Inferior parietal cortex (tissue), 1 donor: ENCODE results near the gene SMYD3.
"Not testable (repeated sequence)": the region's sequence is repeated elsewhere in the genome, so short reads cannot be mapped to it uniquely, and the experiment has no call there.

Experiments
- DNase-seq: peaks from one replicate; pipeline ENCODE4 v3.0.0-alpha.2; 2016; ENCODE audit errors: extremely low spot score

The SMYD3 gene

DNA sequence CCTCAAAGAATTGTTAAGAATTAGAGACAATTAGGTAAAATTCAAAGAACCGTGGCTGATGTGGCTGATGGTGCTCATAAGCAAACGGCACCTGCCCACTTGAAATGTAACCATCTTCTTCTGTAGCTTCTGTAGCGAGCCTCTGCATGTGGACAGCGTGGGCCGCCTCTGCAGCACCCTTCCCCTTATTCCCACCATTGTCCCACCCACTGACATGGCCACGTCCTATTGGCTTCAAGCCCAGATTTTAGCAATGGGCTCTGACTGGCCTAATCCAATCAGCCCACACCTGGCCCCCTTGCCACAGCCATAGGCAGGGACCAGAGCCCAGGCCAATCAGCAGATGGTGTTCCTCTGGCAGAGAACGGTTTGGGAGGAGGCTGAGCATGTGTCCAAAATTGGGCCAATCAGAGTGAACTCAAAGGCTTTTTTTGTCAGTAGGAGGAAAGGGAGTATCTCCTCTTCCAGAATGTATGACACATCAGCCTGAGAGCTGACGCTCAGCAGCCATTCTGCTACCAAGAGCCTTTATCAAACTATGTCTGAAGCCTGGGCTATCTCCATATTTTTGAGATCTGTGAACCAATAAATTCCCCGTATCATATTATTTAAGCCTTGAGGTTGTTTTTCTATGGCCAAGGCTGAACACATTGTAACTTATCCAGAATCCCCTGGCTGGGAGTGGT, 518.5 kb downstream of the SMYD3 start:
- DNase-seq = peak; percentile 56

DNA sequence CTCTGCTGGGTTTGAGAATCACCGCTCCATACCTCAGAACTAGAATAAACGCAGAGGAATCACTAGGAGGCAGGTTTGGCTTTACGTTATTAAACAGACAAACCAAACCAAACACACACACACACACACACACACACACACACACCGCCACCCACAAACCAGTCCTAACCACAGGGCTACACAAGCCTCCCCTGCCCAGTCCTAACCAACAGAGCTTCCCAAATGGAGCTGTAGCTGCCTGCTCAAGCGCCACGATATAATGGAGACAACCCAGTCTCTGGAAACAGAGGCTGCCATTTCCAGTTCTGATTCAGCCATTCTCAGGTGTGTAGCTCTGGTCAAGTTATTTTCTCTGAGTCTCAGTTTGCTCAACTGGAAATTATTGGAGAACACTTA, 519.1 kb downstream of the SMYD3 start:
- no peak for DNase-seq

DNA sequence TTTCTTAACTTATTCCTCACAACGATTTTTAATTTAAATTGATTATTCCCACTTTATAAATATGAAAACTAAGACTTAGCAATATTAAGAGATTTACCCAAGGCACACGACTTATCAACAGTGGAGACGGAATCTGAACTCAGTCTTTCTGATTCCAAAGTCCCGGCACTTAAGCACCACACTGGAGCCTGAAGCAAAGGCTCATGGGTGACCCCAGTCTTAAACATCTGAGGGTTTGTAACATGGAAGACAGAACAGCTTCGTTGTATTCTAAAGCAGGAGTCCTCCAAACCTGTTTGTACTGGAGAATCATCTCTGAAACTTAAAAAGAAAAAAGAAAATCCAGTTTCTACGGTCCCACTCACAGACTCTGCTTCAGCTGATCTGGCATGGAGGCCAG, 519.5 kb downstream of the SMYD3 start:
- DNase-seq = no peak

DNA sequence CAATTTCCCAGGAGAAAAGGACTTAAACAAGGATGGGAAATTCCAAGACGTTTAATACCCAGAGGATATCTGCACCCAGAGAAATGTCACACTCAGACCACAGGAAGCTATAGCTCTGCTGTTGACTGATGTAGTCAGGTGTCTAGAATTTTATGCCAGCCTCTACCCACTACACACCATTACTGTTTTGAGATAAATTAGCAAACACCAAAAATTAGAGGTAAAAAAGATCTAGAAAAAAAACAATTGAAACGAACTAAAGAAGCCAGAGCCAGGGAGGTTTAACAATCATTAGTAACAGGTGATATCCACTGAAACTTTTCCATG, 519.9 kb downstream of the SMYD3 start:
- DNase-seq = no peak

DNA sequence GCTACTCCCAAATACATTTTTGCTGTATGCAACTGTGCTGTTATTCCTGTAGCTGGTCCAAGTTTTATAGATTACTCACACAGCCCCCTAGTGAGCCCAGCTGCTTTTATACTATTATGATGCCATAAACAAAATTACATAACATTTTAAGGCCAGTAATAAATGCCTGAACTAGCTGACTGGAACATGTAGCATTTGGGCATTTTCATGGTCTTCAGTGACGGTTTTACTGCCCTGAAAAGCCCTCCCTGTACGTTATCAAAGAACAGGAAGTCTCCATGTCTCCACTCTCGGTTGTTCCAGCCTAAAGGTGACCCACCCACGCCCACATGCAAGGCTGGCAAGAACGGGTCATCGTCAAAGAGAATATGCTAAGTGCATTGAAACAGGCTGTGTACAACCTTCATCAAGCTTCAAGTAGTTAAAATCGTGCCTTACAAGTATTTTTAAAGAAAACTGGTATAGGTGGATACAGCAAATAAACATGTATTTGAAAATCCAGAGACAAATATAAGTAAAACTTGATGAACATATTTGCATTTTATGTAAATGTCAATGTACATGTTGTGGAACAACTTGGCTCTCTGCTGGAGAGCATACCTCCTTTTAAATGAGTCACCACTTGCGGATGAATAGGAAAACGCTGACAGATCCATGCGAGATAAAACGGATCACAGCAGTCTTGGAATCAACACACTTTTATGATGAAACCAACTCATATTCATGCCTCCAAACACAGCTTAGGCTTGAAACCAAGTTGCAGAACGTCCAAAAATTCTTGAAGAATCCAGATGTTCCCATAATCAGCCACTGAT, 520.5 kb downstream of the SMYD3 start:
- peak; percentile 26 for DNase-seq

DNA sequence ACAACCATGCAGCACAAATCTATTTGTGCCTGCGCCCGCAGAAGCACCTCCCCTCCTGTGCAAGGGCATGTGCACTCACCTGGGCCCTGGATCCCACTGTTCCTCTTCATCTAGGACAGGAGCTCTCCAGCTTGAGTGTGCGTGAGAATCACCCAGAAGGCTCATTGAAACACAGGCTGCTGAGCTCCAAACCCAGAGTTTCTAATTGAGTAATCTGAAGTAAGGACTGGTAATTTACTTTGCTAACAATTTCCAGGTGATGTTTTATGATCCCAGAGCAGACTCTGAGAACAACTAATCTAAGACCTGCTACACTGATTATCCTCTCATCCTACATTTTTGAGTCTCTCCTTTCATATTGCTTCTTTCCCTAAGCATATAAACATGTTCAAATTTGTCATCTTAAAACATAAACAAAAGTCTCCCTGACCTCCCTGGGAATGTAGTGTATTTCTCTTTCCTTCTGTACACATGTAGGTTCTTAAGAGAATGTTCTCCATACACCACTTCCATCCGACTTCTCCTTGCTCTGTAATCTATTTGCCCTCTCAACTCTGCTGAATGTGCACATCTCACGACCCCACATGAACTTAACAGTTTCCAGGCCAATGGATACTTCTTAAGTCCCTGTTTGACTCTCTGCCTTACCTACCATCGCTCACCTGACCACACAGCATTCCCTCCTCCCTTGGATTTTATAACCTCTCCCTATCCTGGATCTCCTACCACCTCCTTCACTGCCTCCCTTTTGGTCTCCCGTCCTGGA, 522.5 kb downstream of the SMYD3 start:
- no peak for DNase-seq

DNA sequence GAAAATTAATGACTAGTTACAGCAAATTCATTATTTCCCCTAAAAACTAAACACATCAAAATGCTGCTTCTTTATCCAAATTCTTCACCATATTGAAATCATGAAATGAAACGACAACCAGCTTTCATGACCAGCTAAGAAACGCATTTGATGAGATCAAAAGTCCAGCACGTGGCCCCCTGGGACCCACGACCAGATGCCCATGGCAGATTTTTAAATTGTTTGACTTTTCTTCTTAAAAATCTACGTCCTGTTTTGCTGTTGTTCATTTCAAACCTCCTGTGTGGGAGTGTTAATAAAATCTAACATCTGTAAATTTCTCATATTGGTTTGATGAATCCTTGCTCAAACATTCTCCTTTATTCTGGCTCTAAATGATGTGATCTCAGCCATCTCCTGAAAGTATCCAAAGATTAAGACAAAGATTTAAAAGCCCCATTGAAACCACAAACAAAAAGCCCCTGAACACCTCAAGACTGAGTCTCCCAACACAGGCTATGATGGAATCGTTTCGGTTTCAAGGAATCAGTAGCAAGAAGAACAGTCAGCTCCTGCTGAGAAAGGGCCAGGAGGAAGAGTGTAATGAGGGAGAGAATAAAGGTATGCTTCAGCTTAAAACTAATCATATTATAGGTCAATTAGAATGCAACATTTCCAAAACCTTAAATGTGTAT, 523.6 kb downstream of the SMYD3 start:
- DNase-seq = no peak

DNA sequence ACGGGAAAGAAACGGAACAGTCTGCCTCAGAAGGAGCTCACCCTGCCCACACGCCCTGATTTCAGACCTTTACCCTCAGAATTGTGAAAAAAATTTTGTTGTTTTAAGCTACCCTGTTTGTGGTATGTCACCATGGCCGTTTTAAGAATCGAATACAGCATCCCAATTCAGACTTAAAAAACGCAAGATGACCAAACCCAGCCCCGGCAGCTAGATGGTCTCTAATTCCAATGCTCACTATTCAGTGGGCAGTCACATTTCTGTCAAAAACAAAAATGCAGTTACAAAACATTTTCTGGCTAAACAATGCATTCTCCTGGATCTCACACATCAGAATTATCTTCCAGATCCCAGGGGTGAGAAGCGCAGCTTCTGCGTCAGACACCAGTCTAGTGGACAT, 527.5 kb downstream of the SMYD3 start:
- no peak for DNase-seq

DNA sequence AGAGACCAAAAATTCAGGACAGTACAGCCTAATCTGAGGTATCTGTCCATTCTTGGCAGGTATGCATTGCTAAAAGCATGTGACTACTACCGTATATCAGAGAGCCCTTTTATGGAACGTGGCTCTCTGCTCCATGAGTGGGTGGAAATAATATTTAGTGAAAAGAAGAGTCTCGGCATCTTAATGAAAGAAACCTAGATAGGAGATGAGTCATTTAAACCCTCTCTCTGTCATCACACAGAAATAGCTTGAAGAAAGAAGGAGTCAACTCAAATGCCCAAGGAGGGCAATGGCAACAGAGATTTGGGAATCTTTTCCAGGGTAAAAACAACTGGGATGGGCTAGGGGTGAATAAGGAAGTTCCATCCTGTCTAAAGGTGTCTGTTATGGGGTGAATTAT, 528.2 kb downstream of the SMYD3 start:
- DNase-seq = no peak

DNA sequence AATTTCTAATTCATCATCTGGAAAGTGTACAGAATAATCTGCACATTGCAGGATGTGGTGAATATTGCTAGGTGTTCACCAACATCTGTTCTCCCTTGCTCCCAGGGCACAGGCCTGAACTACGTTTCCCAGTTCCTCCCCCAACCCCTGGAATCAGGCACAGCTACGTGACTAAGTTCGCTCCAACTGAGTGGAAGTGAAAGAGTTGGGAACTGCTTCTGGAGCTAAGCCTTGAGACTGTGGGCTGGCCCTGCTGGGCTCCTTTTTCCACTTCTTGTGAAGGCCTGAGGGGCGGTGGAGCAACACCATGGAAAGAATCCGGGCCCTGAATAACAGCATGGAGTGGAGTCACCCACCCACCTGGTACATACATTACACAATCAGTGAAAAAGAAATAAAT, 534.6 kb downstream of the SMYD3 start:
- no peak for DNase-seq

DNA sequence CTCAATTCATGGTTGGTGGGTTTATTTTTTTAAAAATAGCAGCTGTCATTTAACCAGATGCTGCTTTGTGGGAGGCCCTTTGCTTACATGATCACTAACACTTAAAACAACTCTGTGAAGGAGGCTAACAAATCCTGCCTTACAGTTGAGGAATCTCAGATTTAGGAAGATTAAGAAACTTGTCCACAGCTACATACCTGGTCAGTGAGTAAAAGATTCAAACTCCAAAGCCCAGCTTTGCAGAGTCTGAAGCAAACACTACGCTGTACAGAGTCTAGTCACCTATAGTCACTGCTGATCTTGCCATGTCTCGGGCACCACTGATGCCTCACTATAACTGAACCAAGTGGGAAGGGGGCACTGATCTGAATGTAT, 535.4 kb downstream of the SMYD3 start:
- DNase-seq = no peak

DNA sequence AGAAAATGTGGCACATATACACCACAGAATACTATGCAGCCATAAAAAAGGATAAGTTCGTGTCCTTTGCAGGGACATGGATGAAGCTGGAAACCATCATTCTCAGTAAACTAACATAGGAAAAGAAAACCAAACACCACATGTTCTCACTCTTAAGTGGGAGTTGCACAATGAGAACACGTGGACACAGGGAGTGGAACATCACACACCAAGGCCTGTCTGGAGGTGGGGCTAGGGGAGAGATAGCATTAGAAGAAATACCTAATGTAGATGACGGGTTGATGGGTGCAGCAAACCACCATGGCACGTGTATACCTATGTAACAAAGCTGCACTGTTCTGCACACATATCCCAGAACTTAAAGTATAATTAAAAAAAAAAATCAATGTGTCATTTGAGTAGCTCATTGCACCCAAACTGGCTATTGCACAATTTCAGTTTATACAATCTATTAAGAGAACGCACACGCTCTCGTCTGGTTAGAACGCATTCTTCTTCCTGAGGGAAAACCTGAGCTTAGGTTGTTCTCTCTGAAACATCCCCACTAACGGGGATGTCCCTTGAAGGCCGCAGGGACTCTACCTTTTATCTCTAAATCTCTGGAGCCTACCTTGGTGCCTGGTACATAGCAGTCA, 535.9 kb downstream of the SMYD3 start:
- not testable (repeated sequence) for DNase-seq

DNA sequence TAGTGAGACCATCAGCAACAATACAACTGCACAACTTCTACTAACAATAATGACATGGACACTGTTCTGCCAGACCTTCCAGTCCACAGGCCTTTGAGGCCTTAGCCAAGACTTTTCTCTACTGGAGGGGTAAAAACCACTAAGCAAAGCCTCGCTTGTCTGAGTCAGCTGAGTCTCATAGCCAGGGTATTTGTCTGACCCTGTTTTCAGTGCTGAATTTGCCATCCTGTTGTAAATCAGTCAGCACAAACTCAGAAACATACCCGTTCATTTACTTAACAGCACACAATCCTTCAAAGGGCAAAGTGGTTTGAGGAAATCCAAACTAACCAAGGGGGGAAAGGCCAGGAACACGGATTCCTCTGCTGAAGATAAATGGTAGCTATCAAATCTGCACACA, 537.8 kb downstream of the SMYD3 start:
- no peak for DNase-seq

DNA sequence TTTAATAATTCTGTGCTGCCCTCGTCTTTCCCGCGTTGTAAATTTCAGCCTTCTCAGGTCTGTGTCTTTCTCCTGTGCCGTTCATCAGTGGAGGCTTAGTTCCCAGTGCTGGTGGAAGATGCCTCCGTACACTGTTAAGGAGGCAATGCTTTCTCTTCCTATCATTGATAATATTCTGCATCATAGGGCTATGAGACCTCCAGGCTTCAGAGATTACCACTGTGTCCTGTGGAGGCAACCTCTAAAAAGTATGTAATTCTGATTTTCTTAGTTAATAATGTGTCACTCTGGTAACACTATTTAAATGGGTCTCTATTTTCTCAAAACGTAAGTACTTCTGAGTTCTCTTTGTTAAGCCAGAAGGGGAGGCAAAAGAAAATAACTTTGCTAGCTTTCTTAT, 538.3 kb downstream of the SMYD3 start:
- no peak for DNase-seq

DNA sequence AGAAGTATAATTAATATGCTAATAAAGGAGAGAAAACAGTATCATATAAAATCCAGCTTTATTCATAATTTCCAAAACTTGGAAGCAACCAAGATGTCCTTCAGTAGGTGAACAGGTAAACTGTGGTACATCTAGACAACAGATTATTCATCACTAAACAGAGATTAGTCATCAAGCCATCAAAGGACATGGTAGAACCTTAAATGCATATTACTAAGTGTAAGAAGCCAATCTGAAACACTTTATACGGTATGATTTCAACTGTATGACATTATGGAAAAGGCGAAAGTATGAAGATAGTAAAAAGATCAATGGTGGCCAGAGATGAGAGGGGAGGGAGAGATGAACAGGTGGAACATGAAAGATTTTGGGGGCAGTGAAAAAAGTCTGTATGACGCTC, 541.7 kb downstream of the SMYD3 start:
- DNase-seq = no peak

DNA sequence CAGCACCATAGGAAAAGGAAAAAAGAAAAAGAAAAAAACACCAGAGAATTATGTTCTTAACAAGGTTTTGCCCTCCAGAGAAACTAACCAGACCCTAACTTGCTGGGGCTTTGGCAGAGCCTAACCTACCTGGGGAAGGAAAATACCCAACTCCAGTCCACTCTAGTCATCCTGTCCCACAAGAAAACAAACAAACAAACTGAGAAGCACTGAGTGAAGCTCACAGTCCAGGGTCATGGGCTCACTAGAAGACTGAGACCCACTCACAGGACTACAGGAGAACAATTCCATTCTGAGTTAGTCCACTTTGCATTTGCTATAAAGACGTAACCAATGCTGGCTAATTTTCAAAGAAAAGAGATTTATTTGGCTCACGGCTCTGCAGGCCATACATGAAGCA, 543.4 kb downstream of the SMYD3 start:
- DNase-seq = no peak

DNA sequence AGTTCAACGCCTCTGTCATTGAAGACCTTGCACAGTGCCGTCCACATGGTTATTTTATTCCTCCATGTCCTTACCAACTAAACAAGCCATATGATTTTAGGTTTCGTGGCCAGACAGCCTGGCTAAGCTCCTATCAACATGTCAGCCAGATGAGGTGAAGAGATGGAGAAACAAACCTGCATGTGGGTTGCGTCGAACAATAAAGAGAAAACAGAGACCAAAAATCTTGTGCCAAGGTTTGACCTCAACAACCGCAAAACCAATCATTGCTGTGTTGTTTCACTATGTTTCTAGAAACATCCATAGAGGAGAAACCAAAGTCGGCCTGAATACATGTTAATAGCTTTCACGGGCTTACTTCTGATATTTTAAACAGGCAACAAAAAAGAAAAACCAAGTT, 544.6 kb downstream of the SMYD3 start:
- DNase-seq = no peak

DNA sequence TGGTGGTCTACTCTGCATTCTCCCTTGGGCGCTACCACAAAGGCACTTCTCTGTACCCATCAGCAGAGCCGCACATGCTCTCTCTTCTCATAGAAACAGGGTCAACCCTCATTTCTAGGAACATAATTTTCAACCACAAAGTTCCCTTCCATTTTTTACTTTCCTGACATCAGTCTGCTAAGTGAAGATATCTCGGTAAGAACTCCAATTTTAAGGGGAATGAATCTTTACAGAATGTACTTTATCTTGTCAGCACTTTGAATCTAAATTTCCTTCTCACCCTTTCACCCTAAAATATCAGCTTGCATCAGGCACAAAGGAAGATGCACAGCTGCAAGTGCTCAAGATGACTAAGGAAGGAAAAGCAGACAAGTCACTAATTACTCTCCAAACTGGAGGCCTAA, 545.9 kb downstream of the SMYD3 start:
- DNase-seq = no peak

DNA sequence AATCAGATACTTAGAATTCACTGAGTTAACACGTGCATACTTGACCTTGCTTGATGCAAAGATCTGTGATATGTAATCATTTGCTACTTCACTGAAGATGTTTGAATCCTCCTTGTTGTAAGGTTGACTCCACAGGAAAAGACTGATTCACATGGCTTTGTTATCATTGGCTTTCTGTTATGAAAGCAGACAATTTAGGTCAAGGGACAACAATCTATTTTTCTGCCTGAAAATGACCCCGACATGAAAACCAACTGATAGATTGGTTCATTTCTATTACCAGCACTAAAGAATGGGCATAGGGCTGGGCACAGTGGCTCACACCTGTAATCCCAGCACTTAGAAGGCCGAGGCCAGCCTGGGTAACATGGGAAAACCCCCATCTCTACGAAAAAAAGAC, 546.9 kb downstream of the SMYD3 start:
- DNase-seq = no peak

DNA sequence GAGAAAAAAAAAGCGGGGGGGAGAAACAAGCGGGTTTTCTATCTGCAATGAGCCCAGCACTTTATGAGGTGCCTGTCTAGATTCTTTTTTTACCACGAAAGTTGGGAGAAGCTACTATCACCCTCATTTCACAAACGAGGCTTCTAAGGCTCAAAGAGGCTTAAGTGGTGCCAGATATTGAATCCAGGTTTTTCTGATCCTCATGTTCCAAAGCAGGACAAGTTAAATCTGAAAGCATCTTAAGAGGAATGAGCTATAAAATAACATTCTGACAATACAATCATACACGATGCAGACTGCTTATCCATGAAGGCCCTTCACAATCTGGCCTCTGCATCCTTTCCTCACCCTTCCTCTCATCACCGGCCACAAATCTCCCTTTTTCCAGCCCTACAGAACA, 549.1 kb downstream of the SMYD3 start:
- DNase-seq = no peak

DNA sequence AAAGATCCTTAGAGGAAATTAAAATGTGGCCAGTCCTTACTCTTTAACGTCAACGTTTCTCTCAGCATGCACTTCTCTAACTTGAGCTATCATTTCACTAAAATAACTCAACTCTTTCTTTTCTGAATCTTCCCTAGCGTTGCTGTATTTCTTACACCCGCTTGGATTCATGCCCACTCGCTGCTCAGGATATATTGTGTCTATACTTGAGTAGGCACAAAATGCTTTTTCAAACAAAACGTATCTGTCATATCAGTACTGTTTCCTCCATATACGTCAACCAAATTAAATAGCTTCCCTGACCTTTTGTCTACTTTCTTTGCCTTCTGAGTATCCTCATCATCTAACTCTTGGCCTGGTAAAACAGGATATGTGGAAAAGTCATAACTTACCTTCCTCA, 549.7 kb downstream of the SMYD3 start:
- no peak for DNase-seq

DNA sequence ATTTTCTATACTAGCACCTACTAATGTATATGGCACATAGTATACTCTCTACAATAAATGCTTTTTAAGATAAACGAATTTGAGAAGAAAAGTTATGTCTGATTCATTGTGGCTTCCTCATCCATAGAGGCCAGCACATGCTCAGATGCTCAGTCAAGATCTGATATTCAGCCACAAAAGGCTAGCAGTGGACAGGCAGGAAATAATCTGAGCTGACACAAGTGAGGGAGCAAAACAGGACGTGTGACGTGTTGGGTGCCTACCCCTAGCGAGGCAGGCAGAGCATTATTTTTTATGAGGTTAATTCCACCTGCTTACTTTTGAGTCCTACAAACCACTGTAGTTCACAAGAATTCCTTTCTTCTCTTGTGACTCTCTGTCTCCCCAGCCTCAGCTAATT, 550.9 kb downstream of the SMYD3 start:
- no peak for DNase-seq
